HG03064 (cell line): ENCODE data around the gene DCC.
"Not testable (repeated sequence)": the region's sequence is repeated elsewhere in the genome, so short reads cannot be mapped to it uniquely, and the experiment has no call there.

Experiments used
- ATAC-seq: cut with Tn5 transposase; IDR thresholded peaks from one replicate; pipeline ENCODE4 v1.9.1; 2021; ENCODE audit warnings: low read depth; ENCODE audit not compliant: unreplicated experiment

The DCC gene

DNA sequence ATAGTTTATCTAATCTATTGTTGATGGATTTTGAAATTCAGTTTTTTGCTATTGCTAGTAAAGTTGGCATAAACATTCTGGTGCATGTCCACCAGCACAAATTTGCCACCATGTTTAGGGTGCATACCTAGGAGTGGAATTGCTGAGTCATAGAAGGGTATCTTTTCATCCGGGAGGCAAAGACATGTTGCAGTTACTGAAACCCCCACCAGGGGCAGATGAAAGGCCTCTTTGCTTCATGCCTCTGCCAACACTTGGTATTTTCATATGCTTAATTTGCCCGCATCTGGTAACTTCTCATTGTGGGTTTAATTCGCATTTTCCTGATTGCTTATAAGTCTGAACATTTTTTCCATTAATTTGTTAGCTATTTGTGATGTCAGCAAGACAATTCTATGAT is 8.2 kb downstream of the DCC start:
- ATAC-seq = no peak

DNA sequence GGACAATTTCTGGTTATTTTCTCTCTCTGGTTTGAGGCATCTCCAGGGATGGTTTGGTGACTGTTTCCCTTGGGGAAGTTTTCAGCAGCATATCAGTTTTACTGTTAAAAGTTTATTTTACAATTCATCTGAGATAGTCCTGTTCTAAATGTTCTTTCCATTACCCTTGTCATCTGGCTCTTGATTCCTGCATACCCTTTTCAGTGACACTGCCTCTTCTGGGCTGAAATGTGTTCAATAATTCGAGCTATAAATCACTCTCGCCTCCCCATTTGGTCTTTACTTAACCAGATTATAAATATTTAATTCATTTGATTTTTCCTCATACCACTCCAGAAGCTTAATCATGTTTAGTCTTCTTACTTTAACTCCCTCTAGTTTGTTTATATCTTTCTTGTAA is 9.5 kb downstream of the DCC start:
- ATAC-seq = no peak

DNA sequence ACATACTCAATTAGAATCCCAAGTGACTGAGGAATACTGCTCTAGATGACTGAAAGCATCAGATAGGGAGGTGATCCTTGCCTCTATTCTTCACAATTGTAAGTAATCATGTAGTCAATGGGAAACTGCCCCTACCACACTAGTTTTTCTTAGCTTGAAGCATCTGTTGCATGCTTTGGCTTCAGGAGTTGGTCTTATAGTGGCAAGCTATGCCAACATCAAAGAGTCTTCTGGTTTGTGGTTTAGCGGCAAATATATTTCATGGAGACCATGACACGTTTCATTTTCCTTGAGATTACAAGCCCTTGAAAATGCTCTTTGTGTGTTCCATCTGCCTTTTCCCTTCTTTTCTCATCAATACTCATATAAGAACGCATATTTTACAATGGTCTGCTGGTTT is 12.9 kb downstream of the DCC start:
- no peak for ATAC-seq

DNA sequence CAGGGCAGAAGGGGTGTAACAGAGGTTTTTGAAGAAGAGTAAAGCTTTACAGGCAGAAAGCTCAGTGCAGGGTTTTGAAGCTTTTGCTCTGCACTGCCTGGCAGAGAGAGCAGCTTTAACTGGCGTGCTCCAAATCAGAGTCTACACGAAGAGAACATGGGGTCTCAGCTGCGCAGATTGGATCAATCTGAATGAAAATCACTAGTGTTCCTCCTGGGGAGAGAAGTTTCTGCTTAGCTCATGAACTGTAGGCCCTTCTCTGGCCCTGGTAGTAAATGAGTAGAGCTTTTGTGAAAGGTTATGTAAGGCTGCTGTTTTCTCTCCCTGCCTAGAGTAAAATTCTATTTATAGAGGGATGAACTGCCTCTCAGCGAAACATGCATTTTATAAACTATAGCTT is 13.6 kb downstream of the DCC start:
- no peak for ATAC-seq

DNA sequence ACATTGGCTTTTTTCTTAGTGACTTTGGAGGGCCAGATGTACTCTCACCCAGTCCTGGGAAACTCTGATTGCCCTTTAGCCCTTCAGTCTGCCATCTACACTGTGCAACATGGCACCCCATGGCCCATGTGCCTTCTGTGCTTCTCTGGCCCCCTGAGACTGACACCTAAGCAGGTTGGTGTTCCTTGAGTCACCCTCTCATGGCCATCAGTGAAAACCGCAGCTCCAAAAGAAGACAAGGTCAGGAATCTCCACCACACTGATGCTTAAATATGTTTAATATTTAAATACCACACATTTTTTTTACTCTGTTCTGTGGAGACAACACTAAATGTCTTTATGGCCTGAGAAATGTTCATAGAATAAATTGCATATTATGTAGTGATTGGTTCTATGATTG is 23.9 kb downstream of the DCC start:
- ATAC-seq = no peak

DNA sequence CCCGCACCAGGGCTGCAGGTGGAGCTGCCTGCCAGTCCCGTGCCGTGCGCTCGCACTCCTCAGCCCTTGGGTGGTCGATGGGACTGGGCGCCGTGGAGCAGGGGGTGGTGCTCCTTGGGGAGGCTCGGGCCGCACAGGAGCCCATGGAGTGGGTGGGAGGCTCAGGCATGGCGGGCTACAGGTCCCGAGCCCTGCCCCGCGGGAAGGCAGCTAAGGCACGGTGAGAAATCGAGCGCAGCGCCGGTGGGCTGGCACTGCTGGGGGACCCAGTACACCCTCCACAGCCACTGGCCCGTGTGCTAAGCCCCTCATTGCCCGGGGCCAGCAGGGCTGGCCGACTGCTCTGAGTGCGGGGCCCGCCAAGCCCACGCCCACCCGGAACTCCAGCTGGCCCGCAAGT is 26.9 kb downstream of the DCC start:
- not testable (repeated sequence) for ATAC-seq

DNA sequence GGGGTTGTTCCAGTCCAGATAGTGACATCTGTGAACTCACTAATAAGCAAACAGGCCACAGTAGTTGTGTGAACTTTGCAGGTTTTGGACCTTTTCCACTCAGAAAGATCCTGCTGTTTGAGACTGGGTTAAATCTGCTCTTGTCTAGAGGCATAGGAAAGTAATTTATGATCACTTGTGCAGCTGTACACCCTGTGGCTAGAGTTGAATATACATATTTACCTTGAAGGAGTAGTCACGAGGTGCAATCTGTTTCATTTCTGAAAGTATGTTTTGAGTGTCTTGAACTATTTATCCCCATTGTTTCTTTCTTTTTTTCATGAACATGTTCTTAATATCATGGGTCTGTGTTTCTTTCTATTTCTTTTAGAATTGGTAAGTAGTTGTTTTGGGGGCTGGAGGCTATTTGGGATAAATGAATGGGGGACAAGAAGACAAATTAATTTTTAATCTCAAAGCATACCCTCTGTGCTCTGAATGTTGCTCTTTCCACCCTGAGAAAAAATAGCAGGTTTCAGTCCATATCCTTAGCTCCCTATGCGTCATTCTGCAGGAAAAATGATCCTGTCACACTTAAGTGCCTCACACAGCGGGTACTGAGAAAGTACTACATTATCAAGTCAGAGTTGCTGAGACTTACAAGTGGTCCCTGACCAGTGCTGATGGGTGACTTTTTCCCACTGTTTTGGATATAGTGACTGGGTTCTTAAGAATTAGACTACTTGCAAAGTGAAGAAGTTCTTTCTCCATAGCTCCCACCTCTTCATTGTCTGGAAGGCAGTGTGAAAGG is 28.2 kb downstream of the DCC start:
- no peak for ATAC-seq

DNA sequence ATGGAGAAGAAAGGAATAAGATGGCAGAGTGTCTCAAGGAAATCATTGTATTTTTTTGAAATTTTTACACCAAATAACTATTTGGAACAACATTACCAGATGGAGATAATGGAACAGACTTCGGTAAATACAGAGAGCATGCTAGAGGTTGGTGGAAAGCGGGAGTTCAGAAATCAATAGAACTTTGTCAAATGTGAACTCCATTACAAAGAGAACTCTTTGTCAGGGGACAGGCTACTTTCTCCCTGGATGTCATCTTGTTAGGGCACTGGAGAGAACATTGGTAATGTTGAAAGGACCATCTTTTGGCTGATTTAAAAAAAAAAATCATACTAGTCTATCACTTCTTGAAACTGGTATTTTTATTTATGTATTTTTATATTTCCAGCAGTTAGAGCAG is 30.8 kb downstream of the DCC start:
- no peak for ATAC-seq

DNA sequence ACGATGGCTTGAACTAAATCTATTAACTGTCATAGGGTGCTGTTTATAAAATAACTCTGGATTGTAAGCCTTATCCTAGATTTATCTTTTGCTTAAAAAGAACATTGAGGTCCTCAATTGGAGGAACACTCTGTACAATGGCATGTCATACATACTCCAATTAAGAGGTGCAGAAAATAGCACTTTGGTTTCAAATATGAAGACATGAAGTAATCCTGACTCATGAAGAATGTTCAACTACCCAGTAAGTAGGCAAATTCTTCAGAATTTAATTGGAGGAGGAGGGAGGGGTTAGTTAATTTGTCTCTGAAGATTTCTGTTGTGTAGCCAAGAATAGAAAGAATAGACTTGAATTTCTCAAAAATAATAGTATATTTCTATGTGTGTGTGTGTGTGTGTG is 36.1 kb downstream of the DCC start:
- no peak for ATAC-seq

DNA sequence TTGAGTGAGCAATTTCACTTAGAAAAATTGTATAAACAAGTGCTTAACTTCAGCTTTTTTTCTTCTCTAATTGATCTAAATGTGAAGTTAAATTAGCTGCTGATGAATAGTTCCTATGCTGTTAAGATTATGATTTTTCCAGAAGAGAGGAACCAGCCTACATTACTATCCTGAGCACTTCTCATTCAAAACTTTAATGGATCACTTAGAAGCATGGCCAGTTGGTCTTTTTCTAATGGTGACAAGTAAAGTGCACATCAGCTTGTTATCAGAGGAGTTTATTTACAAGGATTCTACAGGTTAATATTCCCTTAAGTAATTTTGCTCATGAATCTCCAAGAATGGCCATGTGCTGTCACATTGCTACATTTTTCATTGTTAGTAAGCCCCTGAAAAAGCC is 37.1 kb downstream of the DCC start:
- no peak for ATAC-seq

DNA sequence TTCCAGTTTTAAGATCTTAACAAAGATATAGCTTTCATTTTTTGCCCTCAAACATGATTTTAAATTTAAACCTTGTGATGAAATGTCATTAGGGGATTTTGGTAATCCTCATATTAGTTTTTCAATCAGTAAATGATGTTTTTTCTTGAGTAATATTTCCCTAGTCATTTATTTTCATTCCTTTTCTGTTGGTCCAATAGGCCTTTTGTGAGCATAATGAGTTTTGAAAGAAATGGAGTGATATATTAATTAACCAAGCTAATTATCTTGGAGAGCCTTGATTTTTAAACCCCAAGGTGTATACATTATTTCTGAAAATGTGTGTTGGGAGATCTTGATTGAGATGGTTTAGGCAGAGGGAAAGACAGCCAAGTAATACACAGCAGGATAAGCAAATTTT is 46.3 kb downstream of the DCC start:
- no peak for ATAC-seq

DNA sequence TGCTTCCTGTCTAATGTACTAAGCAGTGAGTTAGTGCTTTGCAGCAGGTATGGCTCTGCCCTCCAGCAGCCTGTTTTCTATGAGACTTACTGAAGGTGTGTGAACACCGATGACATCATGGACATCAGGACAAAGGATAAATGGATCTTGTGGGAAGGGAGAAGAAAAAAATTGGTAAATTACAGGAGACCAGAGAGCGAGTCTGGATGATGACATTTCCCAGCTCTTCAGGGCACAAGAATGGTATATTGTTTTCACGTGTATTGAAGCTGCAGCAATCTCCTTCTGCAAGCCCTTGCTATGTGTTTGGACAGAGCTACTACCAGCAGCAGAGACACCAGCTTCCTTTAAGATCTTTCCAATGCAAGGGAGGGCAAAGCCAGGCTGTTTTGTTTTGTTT is 47.2 kb downstream of the DCC start:
- no peak for ATAC-seq

DNA sequence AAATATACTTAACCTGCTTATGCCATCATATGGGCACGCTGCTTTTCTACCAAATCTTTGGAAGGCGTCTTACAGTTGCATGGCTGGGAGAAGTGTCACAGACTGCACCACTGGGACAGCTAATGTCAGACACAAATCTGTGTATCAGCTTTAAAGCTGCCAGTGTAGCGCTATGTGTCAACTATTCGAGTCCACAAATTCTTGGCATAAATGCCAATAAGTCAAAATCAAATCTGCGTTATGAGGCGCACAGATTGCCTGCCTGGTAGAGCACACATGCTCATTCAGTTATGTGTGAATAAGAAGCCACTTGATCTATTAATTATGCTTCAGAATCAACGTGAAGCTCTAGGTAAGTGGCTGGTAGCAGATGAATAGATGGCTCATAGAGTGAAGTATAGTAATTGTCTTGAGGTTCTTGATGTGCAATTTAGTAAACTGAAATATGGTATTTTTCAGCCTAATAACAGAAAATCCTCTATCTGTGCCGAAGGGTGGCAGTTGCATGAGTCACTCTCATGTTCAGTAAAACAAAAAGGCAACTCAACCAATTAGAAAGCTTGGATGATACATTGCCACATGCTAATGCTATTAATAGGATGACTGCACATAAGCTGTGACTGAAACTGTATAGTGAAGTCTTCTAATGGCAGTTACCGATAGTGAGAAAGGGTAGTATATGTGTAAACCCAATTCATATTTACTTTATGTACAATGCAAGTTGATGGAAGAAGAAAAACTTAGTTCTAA is 52.0 kb downstream of the DCC start:
- no peak for ATAC-seq

DNA sequence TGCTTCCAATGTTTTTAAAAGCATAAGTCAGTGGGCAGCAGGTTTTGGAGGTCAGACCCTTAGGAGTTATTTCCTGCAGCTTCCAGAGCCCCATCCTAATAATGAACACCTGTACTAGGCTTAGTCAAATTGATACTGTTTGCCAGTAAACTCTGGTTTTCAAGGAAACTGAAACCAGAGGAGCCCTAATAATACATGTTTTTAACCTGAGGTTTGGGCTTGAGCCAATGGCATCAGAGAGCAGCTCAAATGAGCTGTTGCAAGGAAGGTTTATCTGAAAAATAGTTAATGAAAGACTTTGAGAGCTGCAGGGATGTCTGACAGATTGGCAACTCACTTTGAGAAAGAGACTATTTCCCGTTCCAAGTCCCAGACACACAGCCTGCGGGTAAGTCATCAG is 54.6 kb downstream of the DCC start:
- peak; percentile 48 for ATAC-seq

DNA sequence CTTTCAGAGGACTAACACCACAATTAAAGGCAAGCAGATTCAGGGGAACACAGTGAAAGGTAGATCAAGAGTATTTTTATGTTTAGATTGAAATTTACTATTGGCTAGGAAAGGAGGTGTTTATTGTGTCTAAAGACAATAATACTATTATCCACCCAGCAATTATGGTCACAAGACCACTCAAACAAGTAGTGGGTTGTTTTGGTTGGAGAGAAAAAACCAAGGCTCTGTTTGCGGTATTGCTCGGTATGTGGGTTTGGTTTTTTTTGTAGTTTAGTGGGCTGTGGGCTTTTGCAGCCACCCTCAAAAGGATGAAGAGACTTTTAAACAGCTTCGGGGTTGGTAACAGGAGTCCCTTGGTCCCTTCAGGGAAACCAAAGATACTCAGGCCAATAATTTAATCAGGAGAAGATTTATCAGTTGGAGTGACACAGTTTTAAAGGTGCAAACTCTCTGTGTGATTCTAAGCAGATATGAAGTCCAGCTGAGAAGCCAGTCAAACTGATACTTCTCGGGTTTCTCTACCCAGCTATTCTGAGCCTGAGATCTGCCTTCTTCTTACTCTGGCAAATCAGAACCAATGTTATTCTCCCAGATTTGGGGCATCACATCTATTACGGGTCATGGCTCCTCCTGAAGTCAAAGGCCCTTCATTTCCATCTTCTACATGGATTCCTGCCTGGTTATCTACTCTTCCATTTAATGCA is 55.3 kb downstream of the DCC start:
- peak; percentile 48 for ATAC-seq

DNA sequence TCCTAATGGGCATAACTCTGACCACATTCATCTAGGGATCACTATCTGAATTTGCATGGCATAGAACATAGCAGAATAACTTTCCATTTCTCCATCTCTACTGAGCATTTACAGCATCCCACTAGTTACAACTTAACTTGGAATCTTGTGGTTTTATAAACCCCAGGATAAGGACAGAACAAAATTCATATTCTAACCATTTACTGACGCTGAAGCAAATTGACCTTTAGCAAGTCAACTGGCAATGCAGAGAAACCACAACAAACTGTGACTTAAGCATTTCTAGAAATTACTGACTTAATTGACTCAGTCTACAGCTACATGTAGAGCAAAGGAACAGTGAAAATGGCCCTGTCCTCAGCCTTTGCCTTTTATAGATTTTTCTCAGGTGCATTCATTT is 61.2 kb downstream of the DCC start:
- no peak for ATAC-seq

DNA sequence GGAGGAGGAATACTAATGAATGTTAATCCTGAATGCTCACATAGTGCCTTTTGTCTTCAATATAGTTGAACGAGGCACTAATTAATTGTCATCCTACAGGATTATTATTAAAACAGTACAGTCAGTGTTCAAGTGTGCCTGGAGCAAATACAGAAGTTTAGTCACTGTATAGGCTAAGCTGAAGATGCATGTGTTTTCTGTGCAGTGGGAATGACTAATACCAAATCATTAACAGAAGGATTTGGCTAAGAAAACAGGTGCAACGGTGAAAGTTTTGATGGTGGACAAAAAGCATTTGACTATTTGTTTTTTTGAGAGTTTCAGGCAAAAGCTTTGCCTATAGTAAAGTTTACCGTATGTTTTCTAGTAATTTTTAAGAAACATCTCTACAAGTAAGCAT is 62.8 kb downstream of the DCC start:
- ATAC-seq = no peak

DNA sequence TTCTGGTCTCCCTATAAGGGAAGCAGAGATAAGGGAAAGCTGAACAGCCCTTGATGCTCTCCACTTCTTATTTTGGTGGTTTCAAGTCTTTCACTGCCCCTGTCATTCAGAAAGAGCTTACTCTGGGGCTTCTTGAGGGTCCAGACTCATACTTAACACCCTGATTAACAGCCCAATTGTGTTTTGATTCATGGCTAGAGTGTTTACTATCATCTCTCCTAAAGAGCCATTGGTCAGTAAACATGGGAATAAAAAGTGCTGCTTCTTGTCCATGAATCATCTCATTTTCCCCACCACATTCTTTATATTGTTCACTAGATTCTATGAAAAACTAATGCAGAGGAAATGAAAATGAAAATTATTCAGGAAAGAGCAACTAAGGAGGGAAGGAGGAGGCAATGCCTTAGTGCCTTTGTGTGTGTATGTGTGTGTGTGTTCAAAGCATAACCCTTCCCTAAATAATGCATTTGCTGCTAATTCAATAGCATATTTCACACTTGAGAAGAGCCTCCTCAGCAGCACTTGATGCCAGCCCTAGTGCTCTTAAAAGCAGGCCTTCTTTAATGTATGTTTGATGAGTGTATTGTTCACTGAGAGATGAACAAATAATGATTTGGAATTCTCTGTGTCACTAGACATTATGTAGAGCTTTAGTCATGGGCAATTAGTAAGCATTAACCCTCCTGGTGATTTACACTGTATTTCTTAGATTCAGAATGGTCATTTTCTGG is 63.5 kb downstream of the DCC start:
- no peak for ATAC-seq

DNA sequence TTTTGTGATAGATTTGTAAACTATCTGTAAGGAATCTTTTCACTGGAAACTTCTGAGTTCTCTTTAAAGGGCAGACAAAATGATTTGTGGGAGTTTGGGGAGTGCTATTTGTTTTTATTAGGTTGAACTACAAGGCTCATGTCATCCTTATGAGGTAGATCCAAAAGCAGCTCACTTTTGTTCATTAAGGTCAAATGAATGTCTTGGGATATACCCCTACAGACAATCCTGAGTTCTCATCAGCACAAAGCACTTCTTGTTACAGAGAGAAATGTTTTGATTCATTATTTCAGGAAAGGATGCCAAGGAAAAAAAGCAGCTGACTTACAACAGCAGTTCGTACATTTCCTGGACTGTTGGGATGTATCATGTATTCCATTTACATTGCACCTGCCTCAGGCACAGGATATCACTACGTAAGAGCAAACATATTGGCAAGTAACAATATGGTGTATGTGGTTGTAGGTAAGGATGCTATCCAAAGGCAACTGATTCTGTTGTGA is 68.9 kb downstream of the DCC start:
- no peak for ATAC-seq

DNA sequence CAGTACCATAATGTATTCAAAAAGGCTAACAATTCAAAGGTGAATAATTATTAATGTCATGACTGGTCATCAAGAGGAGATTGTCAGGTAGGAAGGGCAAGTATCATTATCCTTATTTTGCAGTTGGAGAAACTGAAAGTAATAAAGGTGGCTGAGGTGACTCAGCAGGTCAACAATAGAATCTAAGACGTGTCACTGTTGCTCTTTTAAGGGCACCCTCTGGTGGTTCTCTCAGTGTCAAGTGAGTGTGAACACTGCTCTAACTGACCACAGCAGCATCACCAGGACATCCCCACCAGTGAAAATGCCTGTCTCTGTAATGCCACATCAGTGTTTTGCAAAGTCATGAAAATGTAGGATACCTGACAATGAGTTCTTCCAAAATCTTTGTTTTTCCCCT is 69.7 kb downstream of the DCC start:
- ATAC-seq = peak; percentile 90

DNA sequence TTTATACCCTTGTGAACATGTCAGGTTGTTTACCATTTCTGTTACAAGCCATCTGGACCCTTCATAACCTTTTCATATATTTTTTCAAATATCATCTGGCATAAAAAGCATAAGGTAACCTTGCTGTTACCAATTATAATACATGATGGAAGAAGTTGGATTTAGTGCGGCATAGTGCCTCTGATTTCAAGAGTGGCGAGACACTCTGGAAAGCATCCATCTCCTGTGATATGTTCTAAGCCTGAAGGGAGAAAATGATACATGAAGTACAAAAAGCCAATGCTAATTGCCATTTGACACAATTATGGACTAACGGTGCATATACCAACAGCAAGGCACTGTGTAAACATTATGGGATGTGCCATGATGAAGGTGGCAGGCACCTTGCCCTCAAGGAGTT is 75.1 kb downstream of the DCC start:
- no peak for ATAC-seq
